Measurements from ENCODE around the gene CASP12.

The CASP12 gene

DNA sequence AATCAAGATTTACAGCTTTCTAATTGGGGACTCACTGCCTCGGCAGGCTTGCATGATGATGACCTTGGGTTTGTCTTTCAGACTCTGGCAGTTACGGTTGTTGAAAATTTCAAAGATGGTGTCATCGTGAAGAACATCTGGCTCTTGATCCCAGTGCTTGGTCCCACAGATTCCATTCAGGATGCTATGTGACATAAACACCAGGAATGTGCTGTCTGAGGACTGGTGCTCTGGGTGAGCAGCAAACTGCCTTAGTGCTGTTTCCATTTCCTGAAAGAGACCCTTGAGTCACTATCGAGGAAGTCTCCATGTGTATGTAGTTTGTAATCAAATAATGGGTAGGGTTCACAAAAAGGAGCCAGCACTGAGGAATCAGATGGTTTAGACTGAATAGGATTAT is 7.1 kb downstream of the CASP12 start:
- no peak for DNase-seq (ENCODE audit: low read depth)

DNA sequence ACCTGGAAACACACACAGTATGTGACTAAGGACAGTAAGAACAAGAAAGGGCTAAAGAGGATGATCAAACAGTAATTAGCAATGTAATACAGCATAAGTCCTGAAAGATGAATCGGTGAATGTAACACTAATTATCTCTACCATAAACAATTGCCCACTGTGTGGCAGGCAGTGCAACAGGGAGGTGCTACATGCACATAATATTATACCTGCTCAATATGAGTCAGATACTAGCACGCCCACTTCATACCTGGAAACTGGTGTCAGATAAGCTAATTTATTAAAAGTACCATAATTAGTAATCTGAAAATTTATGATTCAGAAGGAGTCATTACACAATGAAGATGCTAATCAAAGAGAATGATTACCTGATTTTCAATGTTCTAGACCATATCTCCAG is 14.9 kb downstream of the CASP12 start:
- no peak for DNase-seq (ENCODE audit: low read depth)

DNA sequence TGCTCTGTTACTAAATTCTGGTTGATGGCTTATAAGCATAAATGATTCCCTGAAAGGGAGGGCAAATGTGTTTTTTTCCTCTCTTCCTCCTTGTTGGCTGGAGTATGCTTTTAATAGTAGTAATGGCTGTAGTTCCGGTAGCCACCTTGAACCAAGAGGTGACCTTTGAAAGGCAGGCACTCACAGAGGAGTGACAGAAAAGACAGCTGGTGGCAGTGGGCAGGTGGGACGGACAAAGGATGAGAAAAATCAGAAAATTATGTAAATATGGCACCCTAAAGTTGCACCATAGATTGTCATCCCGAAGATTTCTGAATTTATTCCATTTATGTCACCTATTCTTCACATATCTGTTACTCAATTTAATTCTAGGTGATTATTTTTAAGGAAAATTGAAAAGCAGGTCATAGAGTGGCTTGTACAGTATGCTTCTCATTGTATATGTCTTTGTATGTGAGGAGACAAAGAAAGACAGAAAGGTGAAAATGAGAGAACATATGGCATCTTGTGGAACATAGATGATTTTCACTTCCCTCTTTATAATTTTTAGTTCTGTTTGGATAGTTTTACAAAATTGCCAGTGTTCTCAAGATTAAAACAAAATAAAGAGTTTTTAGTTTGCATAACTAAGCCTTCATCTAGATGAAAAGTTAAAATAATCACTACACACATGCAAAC is 17.0 kb downstream of the CASP12 start:
- no peak for DNase-seq (ENCODE audit: low read depth)

DNA sequence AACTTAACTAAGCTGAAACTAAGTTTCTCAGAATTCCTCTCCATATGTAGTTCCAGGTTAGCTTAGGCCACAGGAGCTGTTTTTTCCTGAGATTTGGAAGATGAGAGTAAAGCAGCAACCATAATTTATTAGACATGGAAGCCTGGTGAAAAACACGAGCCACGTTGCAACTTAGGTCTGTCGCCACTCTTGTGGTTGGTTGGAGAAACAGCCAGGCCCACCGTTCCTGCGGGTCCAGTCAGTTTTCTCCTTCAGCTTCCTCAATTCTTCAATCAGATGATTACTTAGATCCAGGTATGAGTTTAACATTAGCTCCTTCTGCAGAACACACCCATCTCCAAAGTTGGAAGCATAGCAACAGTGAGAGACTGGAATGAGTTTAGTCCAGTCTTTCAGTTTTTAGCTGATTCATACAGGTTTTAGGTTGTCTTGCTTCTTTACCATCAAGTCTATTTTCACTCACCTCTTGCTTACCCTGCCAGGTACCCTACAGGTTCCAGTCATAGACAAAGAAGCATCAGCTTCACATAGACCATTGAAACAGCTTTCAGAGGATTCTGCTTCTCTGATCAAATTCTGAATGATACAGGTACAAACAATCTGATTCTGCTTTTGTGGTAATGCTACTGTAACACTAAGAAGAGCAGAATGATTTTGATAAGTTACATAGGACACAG is 18.6 kb downstream of the CASP12 start:
- no peak for DNase-seq (ENCODE audit: low read depth)

GRCh38 chr11:104876861-104877431 is 21.3 kb downstream of the CASP12 start:
- no peak for DNase-seq (ENCODE audit: low read depth)

- no peak for DNase-seq (ENCODE audit: low read depth)
Observed at GRCh38 chr11:104876324-104876723, 21.9 kb downstream of the CASP12 start.

DNA sequence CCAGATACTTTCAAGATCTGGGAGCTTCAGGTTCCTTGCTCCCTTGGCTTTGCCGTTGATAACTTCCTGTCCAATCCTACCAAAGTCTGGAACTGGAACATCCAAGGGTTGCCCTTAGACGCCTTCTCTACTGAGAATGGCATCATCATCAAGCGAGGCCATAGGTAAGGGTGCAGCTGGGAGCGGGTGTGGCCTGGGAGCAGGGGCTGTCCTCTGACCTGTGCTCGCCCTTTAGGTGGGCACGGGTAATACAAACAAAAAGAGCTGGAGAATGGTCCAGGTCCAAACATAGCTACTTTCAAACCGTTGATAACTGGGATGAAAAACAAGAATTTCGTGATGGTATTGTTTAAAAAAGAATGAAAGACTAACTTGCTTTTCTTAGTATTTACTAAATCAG is 25.0 kb downstream of the CASP12 start:
- DNase-seq (ENCODE audit: low read depth), result no peak

- DNase-seq (ENCODE audit: low read depth), result no peak
Observed at GRCh38 chr11:104872393-104872792, 25.9 kb downstream of the CASP12 start.

GRCh38 chr11:104870910-104871309 is 27.4 kb downstream of the CASP12 start:
- peak; percentile 27 for DNase-seq (ENCODE audit: low read depth)

GRCh38 chr11:104866815-104867214 is 31.4 kb downstream of the CASP12 start:
- no peak for DNase-seq (ENCODE audit: low read depth)

DNA sequence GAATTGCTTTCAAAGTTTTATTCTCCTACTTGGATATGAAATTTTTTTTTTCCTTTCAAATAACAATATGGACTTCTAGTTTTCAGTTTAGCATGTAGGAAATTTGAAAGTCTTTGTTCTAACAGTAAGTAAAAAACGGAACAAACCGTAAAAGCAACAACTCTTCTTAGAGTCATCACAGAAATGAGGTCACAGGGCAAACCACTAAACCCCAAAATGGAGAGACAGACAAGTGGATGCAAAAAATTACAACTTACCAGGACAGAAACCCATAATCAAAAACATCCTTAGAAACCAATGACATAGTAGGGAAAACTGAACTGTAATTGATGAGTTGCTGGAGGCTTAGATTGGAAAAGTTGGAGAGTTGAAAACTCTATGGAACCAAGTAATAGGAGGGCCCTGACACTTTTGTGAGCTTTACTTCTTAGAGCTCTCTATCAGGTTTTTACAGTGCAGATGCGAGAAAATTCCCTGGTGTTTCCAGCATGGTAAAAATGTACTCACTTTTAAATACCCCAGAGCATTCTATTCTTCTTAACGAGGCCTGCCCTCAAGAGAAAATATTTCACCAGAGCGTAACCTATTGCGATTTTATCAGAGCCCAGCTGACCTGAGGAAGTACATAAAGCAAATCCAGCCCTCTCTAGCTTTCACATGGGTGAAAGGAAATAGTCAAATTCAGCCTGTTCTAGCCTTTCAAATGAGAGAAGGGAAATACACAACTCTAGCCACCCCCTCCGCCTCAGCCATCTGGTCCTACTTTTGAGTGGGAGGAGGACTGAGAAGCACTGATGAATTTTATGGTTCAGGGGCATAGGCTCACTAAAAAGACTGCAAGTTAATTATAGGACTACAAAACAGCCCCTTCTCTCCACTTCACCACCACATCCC is 39.1 kb downstream of the CASP12 start:
- DNase-seq (ENCODE audit: low read depth), result peak; percentile 0

DNA sequence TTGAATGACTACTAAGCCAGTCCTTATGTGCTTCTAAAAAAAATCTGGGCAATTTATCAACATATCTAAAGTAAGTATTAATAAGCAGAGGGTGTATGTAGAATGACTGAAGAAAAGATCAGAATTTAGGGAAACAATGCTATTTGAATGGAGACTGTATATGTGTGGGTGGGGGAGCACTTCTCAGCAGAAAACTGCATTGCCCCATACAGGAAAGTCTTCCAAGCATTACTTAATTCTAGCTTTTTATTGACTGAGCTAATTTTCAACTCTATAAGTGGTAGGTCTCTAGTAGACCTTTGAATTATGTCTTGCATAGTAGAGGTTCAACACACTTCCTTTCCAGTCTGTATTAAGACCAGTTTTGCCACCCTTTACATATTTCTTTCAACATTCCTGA is 41.7 kb downstream of the CASP12 start:
- DNase-seq (ENCODE audit: low read depth), result no peak

GRCh38 chr11:104855965-104856364 is 42.3 kb downstream of the CASP12 start:
- DNase-seq (ENCODE audit: low read depth), result no peak

GRCh38 chr11:104853276-104853675 is 45.0 kb downstream of the CASP12 start:
- DNase-seq (ENCODE audit: low read depth), result no peak

- no peak for DNase-seq (ENCODE audit: low read depth)
Observed at GRCh38 chr11:104852811-104853210, 45.4 kb downstream of the CASP12 start.

DNA sequence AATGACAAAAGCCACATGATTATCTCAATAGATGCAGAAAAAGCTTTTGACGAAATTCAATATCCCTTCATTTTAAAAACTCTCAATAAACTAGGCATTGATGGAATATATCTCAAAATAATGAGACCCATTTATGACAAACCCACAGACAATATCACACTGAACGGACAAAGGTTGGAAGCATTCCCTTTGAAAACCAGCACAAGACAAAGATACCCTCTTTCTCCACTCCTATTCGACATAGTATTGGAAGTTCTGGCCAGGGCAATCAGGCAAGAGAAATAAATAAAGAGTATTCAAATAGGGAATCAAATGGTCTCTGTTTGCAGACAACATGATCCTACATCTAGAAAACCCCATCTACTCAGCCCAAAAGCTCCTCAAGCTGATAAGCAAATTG is 52.0 kb downstream of the CASP12 start:
- no peak for DNase-seq (ENCODE audit: low read depth)

- DNase-seq (ENCODE audit: low read depth), result no peak
Observed at GRCh38 chr11:104844451-104844850, 53.8 kb downstream of the CASP12 start.

DNA sequence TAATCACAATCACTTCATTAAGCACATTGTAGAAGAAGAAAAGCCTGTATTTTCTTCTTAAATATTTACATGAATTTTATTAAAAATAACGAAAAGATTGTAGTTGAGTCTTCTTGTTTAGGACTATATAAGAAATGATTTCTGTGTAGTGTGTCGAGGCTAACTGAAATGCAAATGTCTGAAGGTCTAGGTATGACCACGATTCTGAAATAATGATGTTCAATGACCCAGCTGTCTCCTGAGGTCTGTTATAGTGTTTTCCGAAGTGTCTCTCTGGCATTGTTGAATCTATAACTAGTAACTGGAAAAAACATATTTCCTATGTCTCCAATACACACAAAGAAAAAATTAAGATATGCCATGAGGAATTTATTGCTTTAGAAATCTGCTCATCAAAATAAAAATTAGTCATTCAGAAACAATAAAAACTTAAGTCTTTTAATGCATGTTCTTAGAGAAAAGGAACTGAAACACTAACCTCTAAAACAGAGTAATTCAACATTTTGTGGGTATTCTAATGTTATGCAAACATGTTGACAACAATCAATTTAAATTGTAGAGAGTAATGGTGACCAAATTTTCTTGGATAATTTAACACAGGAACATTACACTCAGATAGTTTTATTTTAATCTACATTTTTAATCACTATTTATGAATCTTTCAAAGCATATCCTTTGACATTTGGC is 55.0 kb downstream of the CASP12 start:
- no peak for DNase-seq (ENCODE audit: low read depth)

DNA sequence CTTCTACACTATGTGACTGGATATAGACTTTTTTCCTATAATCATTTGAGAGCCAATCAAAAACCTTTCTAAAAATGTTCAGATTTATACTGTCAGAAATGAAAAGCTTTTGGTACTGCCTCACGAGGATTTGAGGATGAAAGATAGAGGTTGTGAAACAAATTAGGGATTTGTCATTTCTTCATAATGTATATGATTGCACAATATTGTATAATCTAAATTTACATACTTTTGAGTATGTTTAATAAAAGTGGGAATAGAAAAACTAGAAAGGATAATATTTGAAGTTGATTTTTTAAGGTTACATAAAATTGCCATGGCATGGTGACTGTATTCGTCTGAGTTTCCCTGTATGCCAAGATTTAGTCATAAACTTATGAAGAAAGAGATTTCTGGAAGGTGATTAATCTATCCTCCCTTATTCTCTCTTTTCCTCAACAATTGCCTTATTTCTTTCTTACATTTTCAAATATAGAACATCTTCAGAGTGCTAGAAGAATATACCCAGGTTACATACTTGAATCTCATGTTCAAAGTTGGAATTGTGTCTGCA is 56.2 kb downstream of the CASP12 start:
- no peak for DNase-seq (ENCODE audit: low read depth)

DNA sequence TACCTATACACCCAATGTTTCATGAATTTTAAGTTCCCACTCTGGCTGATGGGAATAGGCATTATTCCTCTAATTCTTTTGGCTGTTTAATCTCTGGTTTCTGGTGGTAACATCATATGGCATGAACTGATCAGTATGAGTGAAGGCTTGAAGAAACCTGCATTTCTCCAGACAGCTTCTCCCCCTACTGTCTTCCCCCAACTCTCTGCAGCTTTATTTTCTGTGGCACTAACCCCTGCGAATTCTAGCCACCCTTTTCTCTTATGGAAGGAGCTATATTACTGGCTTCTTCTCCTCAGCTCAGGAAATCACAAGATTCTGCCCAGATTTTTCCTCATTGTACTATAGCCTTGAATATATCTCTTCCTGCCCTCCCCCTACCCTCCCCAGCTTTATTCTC is 57.1 kb downstream of the CASP12 start:
- no peak for DNase-seq (ENCODE audit: low read depth)

GRCh38 chr11:104837969-104838639 is 60.2 kb downstream of the CASP12 start:
- DNase-seq (ENCODE audit: low read depth), result no peak
